HS-5 (cell line): Measurements from ENCODE around the gene CRNN.

Source experiments
- DNase-seq: peaks from one replicate; pipeline ENCODE4 v3.0.0-alpha.2; 2012; ENCODE audit warnings: low read depth

The CRNN gene

GRCh38 chr1:152413909-152414308 is at the start of gene CRNN:
TSS of gene CRNN (minus strand) at chr1:152414263. CDS start at chr1:152412233, 2,030 bp downstream.
- DNase-seq = no peak

DNA sequence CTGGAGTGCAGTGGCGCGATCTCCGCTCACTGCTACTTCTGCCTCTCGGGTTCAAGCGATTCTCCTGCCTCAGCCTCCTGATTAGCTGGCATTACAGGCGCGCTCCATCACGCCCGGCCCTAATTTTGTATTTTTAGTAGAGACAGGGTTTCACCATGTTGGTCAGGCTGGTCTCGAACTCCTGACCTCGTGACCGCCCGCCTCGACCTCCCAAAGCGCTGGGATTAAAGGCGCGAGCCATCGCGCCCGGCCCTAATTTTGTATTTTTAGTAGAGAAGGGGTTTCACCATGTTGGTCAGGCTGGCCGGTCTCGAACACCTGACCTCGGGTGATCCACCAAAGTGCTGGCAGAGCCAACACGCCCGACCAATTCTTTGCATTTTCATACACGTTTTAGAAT is 48.6 kb upstream of the CRNN start:
- DNase-seq = no peak

- no peak for DNase-seq
Measured at GRCh38 chr1:152461544-152461943, 47.5 kb upstream of the CRNN start.

- no peak for DNase-seq
Measured at GRCh38 chr1:152460529-152460899, 46.5 kb upstream of the CRNN start.

- DNase-seq = peak; percentile 42
Measured at GRCh38 chr1:152459596-152460528, 45.8 kb upstream of the CRNN start.

- peak; percentile 49 for DNase-seq
Measured at GRCh38 chr1:152458384-152459185, 44.5 kb upstream of the CRNN start.

GRCh38 chr1:152457561-152457960 is 43.5 kb upstream of the CRNN start:
- DNase-seq = no peak

- DNase-seq = no peak
Measured at GRCh38 chr1:152457071-152457470, 43.0 kb upstream of the CRNN start.

DNA sequence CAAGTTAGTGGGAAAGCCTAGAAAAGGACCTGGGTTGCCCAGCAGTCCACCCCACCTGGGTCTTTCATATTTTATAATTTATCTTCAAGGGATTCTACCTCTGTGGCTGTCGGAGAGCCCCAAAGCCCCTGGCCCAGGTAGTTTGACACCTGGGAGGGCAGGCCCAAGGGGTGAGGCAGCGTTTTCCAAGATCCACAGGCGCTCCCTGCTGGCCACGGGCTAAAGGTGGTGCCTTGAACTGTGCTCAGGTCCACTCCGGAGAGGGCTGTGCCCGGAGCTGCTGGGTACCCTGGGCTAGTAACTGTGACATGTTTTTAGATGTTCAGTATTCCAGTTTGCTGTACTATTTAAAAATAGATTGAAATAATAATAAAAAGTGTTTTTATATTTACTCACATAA is 37.2 kb upstream of the CRNN start:
- no peak for DNase-seq

GRCh38 chr1:152449661-152450060 is 35.6 kb upstream of the CRNN start:
- no peak for DNase-seq

- DNase-seq = no peak
Measured at GRCh38 chr1:152448496-152448895, 34.4 kb upstream of the CRNN start.

DNA sequence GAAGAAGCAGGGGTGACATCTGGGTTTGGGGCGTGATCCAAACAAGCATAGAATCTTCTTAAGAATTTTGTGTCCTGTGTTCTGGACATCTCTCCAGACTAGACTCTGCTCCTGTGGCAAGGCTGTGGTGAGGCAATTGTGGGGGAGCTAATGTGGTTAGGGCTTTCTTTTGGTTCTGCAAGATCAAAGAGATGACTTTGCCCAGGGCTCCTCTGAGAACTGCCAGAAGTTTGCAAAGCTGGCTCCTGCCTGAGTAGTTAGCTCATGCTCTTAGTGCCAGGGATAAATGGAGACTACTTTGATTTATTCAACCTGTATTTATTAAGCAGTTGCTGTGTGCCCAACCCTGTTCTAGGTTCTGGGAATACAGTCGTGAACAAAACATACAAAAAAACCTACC is 34.0 kb upstream of the CRNN start:
- no peak for DNase-seq

DNA sequence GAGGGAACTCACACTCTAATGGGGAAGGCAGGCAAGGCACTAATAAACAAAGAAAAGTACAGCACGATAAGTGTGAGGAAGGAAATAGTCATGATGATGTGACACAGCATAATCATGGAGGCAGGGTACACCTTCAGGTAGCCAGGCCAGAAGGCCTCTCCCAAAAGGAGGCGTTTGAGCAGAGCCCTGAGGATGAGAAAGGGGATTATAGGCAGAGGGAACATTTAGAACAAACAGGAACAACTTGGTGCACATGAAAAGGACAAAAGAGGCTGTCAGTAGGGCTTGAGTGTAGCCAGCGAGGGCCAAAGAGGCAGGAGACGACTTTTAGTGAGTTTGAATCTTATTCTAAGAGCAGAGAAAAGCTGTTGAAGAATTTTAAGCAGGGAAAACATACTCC is 33.4 kb upstream of the CRNN start:
- no peak for DNase-seq

- no peak for DNase-seq
Measured at GRCh38 chr1:152444045-152444444, 30.0 kb upstream of the CRNN start.

DNA sequence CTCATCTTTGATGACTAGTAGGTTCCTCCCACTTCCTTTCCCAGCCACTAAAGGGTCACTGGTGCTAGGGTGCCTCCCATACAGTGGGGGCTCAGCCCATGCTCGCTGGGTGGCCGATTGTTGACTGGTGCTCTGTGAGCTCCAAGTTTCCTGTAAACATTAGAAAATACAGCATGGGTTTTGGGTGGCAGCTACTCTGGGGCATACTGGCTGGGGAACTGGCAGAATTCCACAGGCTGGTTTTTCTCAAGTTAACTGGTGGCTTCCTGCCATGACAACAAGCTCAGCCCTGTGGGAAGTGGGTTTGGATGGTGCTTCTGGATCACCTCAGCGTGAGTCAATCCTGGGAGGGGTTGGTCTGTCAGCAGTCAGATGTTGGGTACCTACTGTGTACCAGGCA is 28.7 kb upstream of the CRNN start:
- no peak for DNase-seq

GRCh38 chr1:152442301-152442700 is 28.2 kb upstream of the CRNN start:
- DNase-seq = no peak

- DNase-seq = no peak
Measured at GRCh38 chr1:152441756-152442155, 27.7 kb upstream of the CRNN start.

DNA sequence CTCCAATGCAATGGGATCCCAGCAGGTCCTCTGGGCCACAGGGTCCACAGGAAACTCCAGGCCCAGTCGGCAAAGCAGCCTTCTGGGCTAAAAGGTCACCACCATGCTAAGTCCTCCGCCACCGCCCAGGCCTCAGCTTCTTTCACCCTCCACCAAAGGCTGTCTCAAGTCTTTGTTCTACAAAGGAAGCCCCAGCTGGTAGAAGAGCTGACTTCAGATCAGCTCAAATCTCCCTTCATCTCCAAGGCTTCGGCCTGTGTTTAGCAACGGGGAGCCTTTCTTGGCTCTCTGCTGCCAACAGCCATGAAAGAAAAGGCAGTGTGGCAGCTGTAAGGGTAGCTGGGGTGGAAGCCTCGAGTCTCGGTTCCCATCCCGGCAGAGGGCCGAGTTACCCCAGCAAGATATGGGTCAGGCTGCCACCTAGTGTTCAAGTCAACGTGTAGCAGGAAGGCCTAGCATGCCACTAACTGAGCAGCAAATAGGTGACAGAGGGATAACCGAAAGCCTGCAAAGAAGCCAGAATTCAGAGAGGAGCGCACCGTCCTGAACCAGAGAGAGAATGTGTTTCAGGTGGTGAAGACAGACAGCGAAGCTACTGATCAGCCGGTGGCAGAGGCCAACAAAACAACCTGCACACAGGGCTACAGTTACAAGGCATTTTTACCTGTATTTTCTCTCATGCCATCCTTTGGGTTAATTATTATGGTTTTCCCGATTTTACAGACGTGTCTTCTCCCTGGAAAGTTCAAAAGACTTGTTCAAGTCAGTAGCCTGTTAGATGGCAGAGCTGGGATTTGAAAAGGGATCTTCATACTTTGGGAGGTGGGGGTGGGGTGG is 26.8 kb upstream of the CRNN start:
- peak; percentile 36 for DNase-seq

- peak; percentile 40 for DNase-seq
Measured at GRCh38 chr1:152436593-152437496, 22.8 kb upstream of the CRNN start.

- no peak for DNase-seq
Measured at GRCh38 chr1:152427458-152427857, 13.4 kb upstream of the CRNN start.

DNA sequence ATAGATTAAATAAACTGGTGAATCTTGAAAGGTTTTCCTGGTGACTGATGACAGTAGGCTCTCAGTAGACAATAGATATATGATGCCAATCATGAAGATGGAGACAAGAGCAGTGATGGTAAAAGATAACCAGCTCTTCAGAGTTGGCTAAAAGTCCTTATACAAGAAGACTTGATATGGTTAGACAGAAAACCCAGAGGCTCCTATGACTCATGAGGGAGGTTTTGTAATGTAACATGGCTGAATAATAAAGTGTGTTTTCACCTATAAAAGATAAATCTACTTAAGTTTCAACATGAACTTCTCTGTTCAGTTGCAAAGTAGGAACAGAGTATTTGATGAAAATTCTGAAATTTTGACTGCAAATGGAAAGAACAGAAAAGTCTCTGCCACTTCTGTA is 12.7 kb upstream of the CRNN start:
- DNase-seq = no peak
